ENCODE measurements around the gene GIGYF1.
A peak's percentile ranks its signal among the peaks of the same experiment; 100 is the strongest.

GIGYF1 gene

GRCh38 chr7:100649826-100650565 lies 44.1 kb downstream of the GIGYF1 start:
- DNase-seq (no peak), ATAC-seq (no peak)
- Mint-ChIP-seq H3K4me3 (no peak overlapping the region), H3K4me1 (no peaks in the 10 kb centered on the region), H3K27me3 (peaks cover 26% of the 10 kb centered on the region), H3K36me3 (ENCODE audit: low read depth) (no peaks in the 10 kb centered on the region), H3K9me3 (no peaks in the 10 kb centered on the region), H3K27ac (no peak overlapping the region)

GRCh38 chr7:100642534-100642907 lies 51.5 kb downstream of the GIGYF1 start:
- Mint-ChIP-seq H3K27me3 (peaks cover 5% of the 10 kb centered on the region), H3K27ac (no peak overlapping the region), H3K36me3 (ENCODE audit: low read depth) (no peaks in the 10 kb centered on the region), H3K4me3 (no peak overlapping the region), H3K4me1 (no peaks in the 10 kb centered on the region), H3K9me3 (no peaks in the 10 kb centered on the region)
- DNase-seq (peak; percentile 39), ATAC-seq (peak; percentile 59)

- H3K36me3 Mint-ChIP-seq (ENCODE audit: low read depth), result no peaks in the 10 kb centered on the region
- DNase-seq (no peak), ATAC-seq (no peak)
- peaks cover 5% of the 10 kb centered on the region for H3K27me3 Mint-ChIP-seq
- no peaks in the 10 kb centered on the region for H3K4me1 Mint-ChIP-seq
- H3K27ac Mint-ChIP-seq, result no peak overlapping the region
- H3K4me3 Mint-ChIP-seq, result no peak overlapping the region
- H3K9me3 Mint-ChIP-seq, result no peaks in the 10 kb centered on the region
Observed at GRCh38 chr7:100641860-100642533, 52.1 kb downstream of the GIGYF1 start.

- no peak within 1 kb of the TSS for H3K4me3 Mint-ChIP-seq
- H3K4me1 Mint-ChIP-seq, result no peaks in the 10 kb centered on the region
- no peak for DNase-seq
- H3K27me3 Mint-ChIP-seq, result peaks cover 5% of the 10 kb centered on the region
- no peak within 1 kb of the TSS for H3K27ac Mint-ChIP-seq
- H3K36me3 Mint-ChIP-seq (ENCODE audit: low read depth), result no peaks in the 10 kb centered on the region
- ATAC-seq, result no peak
- no peaks in the 10 kb centered on the region for H3K9me3 Mint-ChIP-seq
Observed at GRCh38 chr7:100641463-100641859, 52.6 kb downstream of the GIGYF1 start, which contains the start of gene TFR2. Gene TFR2, minus strand, starts transcription at chr7:100641552. Its CDS starts 43 bp downstream, at chr7:100641509.

- H3K27ac Mint-ChIP-seq, result no peak overlapping the region
- DNase-seq (no peak), ATAC-seq (no peak)
- no peaks in the 10 kb centered on the region for H3K4me1 Mint-ChIP-seq
- no peaks in the 10 kb centered on the region for H3K36me3 Mint-ChIP-seq (ENCODE audit: low read depth)
- peaks cover 5% of the 10 kb centered on the region for H3K27me3 Mint-ChIP-seq
- no peak overlapping the region for H3K4me3 Mint-ChIP-seq
- no peaks in the 10 kb centered on the region for H3K9me3 Mint-ChIP-seq
Observed at GRCh38 chr7:100640517-100641440, 53.3 kb downstream of the GIGYF1 start.

GRCh38 chr7:100639995-100640516 lies 54.0 kb downstream of the GIGYF1 start:
- H3K27me3 Mint-ChIP-seq, result peaks cover under 1% of the 10 kb centered on the region
- no peak overlapping the region for H3K27ac Mint-ChIP-seq
- DNase-seq, result no peak
- no peaks in the 10 kb centered on the region for H3K9me3 Mint-ChIP-seq
- no peak for ATAC-seq
- no peaks in the 10 kb centered on the region for H3K36me3 Mint-ChIP-seq (ENCODE audit: low read depth)
- no peaks in the 10 kb centered on the region for H3K4me1 Mint-ChIP-seq
- H3K4me3 Mint-ChIP-seq, result no peak overlapping the region

GRCh38 chr7:100632951-100633717 lies 60.9 kb downstream of the GIGYF1 start:
- H3K4me3 Mint-ChIP-seq, result peak overlapping the region; percentile 82
- H3K36me3 Mint-ChIP-seq (ENCODE audit: low read depth), result peaks cover 4% of the 10 kb centered on the region
- no peaks in the 10 kb centered on the region for H3K9me3 Mint-ChIP-seq
- H3K27me3 Mint-ChIP-seq, result peaks cover 2% of the 10 kb centered on the region
- peak; percentile 71 for ATAC-seq
- H3K4me1 Mint-ChIP-seq, result peaks cover 21% of the 10 kb centered on the region
- DNase-seq, result peak; percentile 69
- H3K27ac Mint-ChIP-seq, result peak overlapping the region; percentile 91

GRCh38 chr7:100630066-100630465 lies 64.0 kb downstream of the GIGYF1 start:
- no peak for ATAC-seq
- Mint-ChIP-seq H3K36me3 (ENCODE audit: low read depth) (peaks cover 4% of the 10 kb centered on the region), H3K4me3 (no peak overlapping the region), H3K27ac (no peak overlapping the region), H3K9me3 (no peaks in the 10 kb centered on the region), H3K27me3 (peaks cover 2% of the 10 kb centered on the region), H3K4me1 (peaks cover 33% of the 10 kb centered on the region)
- no peak for DNase-seq

Data from activated naive CD8-positive, alpha-beta T cell treated with anti-CD3 and anti-CD28 coated beads, Interleukin-2, amount 50 U/mL, for 24 hours (primary cell).